DOHH2 (cell line): ENCODE results near the gene CMIP.
"Not testable (repeated sequence)": the region's sequence is repeated elsewhere in the genome, so short reads cannot be mapped to it uniquely, and the experiment has no call there.

ENCODE experiments used
- H3F3A ChIP-seq: fragments of 200-600 bp; sonication (generic), shearing (Covaris generic); 2 replicates; pipeline ENCODE4 v1.6.0; 2016; ENCODE audit warnings: antibody characterized with exemption, mild to moderate bottlenecking; ENCODE audit not compliant: control insufficient read depth, insufficient read depth
- H3K27ac ChIP-seq: fragments of 200-600 bp; sonication (generic); 2 replicates; pipeline ENCODE4 v1.5.1; 2014; ENCODE audit warnings: low read depth, mild to moderate bottlenecking, low read length, moderate library complexity
- H3K27me3 ChIP-seq: fragments of 200-600 bp; sonication (generic); 2 replicates; pipeline ENCODE4 v1.6.1; 2014; ENCODE audit warnings: mild to moderate bottlenecking, low read length, mixed read lengths; ENCODE audit not compliant: control insufficient read depth
- H3K36me3 ChIP-seq: fragments of 200-600 bp; sonication (generic); 2 replicates; pipeline ENCODE4 v1.6.1; 2014; ENCODE audit warnings: mild to moderate bottlenecking, low read length, moderate library complexity, mixed read lengths; ENCODE audit not compliant: control insufficient read depth
- H3K4me1 ChIP-seq: fragments of 200-600 bp; sonication (generic); 2 replicates; pipeline ENCODE4 v1.6.1; 2014; ENCODE audit warnings: mild to moderate bottlenecking, low read length, mixed read lengths; ENCODE audit not compliant: control insufficient read depth
- H3K4me2 ChIP-seq: fragments of 200-600 bp; sonication (generic); 2 replicates; pipeline ENCODE4 v1.6.0; 2014; ENCODE audit warnings: mild to moderate bottlenecking, low read length, moderate library complexity
- H3K4me3 ChIP-seq: fragments of 200-600 bp; sonication (generic); 2 replicates; pipeline ENCODE4 v1.5.1; 2014; ENCODE audit warnings: mild to moderate bottlenecking, low read length, mixed read lengths
- H3K79me2 ChIP-seq: fragments of 200-600 bp; sonication (generic); 2 replicates; pipeline ENCODE4 v1.6.1; 2014; ENCODE audit warnings: mild to moderate bottlenecking, low read length, mixed read lengths; ENCODE audit not compliant: control insufficient read depth
- H3K9me2 ChIP-seq: fragments of 200-600 bp; sonication (generic); replicated peaks from 2 replicates; pipeline ENCODE4 v1.6.1; 2014; ENCODE audit warnings: mild to moderate bottlenecking, low read length, mixed read lengths; ENCODE audit not compliant: control insufficient read depth
- H3K9me3 ChIP-seq: fragments of 200-600 bp; sonication (generic); 2 replicates; pipeline ENCODE4 v1.6.1; 2014; ENCODE audit warnings: antibody characterized with exemption, low read length, mixed read lengths; ENCODE audit not compliant: control insufficient read depth, insufficient read depth
- H4K20me1 ChIP-seq: fragments of 200-600 bp; sonication (generic); 2 replicates; pipeline ENCODE4 v1.6.0; 2014; ENCODE audit warnings: low read depth, mild to moderate bottlenecking, antibody characterized with exemption, low read length, moderate library complexity; ENCODE audit not compliant: control insufficient read depth, insufficient read depth
- EZH2phosphoT487 ChIP-seq: fragments of 200-600 bp; sonication (generic); IDR thresholded peaks from 2 replicates; pipeline ENCODE4 v1.6.1; 2017; ENCODE audit warnings: borderline replicate concordance, mild to moderate bottlenecking, antibody characterized with exemption, low read length, moderate library complexity, mixed read lengths
- TF ChIP-seq, protein P1 (sequence below): fragments of 200-600 bp; sonication (generic); IDR thresholded peaks from one replicate; pipeline ENCODE4 v1.5.1; 2014; ENCODE audit warnings: antibody characterized with exemption, mild to moderate bottlenecking, low read depth, low read length; ENCODE audit not compliant: poor library complexity, severe bottlenecking

Gene CMIP

DNA sequence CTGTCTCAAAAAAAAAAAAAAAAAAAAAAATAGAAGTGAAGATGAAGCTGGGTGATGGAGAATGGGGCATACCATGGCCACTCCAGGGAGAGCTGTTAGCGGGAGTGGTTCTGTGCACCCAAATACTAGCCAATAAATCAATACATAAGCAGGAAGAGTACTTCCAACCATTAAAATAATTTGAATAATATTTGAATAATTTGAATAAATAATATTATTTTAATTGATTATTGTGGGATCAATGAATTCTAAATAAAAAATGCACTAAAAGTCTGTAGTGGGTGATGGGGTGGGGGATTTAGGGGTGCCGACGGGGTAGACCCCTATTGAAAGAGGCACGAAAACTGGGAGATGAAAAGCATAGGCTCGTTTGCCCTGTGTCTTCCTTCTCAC is 41.4 kb upstream of the CMIP start:
- Histone ChIP-seq H3K27me3 (peaks cover 7% of the 10 kb centered on the region; the same call in 1 of the 2 replicates), H3K27ac (no peak overlapping the region), H3K79me2 (no peaks in the 10 kb centered on the region), H4K20me1 (no peaks in the 10 kb centered on the region), H3K4me1 (peaks cover 8% of the 10 kb centered on the region; the same call in 1 of the 2 replicates), H3K36me3 (no peaks in the 10 kb centered on the region), H3K4me2 (peak overlapping the region; percentile 55), H3K9me2 (no peaks in the 10 kb centered on the region), H3K9me3 (no peaks in the 10 kb centered on the region), H3K4me3 (peak overlapping the region; percentile 42), H3F3A (no peaks in the 10 kb centered on the region)
- TF ChIP-seq, protein P1, sequence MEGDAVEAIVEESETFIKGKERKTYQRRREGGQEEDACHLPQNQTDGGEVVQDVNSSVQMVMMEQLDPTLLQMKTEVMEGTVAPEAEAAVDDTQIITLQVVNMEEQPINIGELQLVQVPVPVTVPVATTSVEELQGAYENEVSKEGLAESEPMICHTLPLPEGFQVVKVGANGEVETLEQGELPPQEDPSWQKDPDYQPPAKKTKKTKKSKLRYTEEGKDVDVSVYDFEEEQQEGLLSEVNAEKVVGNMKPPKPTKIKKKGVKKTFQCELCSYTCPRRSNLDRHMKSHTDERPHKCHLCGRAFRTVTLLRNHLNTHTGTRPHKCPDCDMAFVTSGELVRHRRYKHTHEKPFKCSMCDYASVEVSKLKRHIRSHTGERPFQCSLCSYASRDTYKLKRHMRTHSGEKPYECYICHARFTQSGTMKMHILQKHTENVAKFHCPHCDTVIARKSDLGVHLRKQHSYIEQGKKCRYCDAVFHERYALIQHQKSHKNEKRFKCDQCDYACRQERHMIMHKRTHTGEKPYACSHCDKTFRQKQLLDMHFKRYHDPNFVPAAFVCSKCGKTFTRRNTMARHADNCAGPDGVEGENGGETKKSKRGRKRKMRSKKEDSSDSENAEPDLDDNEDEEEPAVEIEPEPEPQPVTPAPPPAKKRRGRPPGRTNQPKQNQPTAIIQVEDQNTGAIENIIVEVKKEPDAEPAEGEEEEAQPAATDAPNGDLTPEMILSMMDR = no peak
- TF ChIP-seq EZH2phosphoT487 = no peak

DNA sequence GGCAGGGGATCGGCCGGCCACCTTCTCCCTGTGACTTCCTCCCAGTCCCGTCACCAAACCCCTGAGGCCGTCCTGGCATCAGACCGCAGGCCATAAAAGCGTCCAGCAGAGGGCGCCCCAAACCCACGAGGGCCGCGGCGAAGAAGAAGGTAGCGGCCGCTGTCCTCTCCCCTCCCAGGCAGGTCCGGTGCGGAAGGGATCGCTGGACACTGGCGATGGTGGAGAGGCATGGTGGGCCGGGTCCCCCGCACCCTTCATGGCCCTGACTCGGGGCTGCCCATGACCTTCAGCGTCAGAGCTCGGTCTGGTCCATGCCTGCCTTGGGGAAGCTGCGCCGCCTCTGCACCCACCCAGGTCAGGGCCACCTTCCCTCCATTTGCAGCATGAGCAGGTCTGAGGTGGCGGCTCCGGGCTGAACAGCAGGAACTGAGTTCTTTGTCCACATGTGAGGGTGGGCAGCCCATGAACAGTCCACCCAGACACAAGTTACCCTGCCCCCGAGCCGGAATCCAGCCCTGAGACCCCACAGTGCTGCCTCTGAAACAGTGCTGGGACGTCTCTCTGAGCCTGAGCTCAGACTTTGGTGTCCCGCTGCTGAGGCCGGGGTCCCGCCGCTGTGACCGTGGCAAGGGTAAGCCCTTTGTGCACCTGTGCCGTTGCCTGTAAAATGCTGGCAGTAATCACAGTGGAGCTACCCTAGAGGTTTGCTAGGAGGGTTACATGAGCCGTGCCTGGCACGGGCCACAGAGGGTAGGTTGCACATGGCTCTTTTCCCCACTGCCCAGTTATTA is 40.8 kb upstream of the CMIP start:
- no peak for TF ChIP-seq EZH2phosphoT487
- TF ChIP-seq, protein P1 = peak; percentile 94
- Histone ChIP-seq H3K4me2 (peak overlapping the region; percentile 55), H3K9me3 (no peaks in the 10 kb centered on the region), H3K4me3 (peak overlapping the region; percentile 42), H3K27me3 (peaks cover 11% of the 10 kb centered on the region; the same call in 1 of the 2 replicates), H3K9me2 (no peaks in the 10 kb centered on the region), H3K36me3 (no peaks in the 10 kb centered on the region), H3K27ac (no peak overlapping the region), H3K4me1 (peaks cover 8% of the 10 kb centered on the region; the same call in 1 of the 2 replicates), H3F3A (no peaks in the 10 kb centered on the region), H3K79me2 (no peaks in the 10 kb centered on the region), H4K20me1 (no peaks in the 10 kb centered on the region)

DNA sequence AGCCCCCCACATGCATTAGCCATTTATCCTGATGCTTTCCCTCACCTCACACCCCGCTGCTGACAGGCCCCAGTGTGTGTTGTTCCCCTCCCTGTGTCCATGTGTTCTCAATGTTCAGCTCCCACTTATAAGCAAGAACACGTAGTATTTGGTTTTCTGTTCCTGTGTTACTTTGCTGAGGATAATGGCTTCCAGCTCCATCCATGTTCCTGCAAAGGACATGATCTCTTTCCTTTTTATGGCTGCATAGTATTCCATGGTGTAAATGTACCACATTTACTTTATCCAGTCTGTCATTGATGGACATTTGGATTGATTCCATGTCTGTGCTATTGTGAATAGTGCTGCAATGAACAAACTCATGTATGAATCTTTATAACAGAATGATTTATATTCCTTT is 39.6 kb upstream of the CMIP start:
- not testable (repeated sequence) for H3F3A ChIP-seq, H3K9me2 ChIP-seq, H3K9me3 ChIP-seq, H3K27ac ChIP-seq, H3K4me3 ChIP-seq, H3K36me3 ChIP-seq, H3K79me2 ChIP-seq, H4K20me1 ChIP-seq, H3K4me2 ChIP-seq
- peaks cover 22% of the 10 kb centered on the region for H3K27me3 ChIP-seq
- H3K4me1 ChIP-seq = peaks cover 11% of the 10 kb centered on the region

DNA sequence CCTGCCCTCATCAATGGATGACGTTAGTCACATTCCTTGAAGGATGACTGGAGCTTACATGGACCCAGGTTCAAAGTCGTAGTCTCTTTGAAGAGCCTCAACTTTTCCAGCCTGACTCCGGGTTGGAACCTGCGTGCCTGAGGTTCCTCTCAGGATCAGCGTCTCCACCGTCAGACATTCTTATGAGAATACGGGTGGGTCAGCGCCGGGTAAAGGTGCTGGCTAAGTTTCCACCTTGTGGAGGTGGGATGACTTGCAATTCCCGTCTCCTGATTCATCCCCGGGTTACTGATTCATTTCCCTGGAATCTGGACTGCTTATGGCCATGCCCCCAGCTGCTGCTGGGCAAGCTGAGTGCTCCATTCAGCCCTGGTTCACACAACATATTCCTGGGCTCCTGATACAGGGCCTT is 38.9 kb upstream of the CMIP start:
- Histone ChIP-seq H3K4me1 (peaks cover 12% of the 10 kb centered on the region), H3K4me2 (no peak overlapping the region), H4K20me1 (no peaks in the 10 kb centered on the region)

More for the DNA sequence above, 38.9 kb upstream of the CMIP start:
- Histone ChIP-seq H3K27ac (no peak overlapping the region), H3K9me3 (no peaks in the 10 kb centered on the region), H3K79me2 (no peaks in the 10 kb centered on the region), H3K9me2 (no peaks in the 10 kb centered on the region), H3K27me3 (peaks cover 24% of the 10 kb centered on the region), H3F3A (no peaks in the 10 kb centered on the region), H3K36me3 (no peaks in the 10 kb centered on the region), H3K4me3 (no peak overlapping the region)
- TF ChIP-seq EZH2phosphoT487 = no peak
- TF ChIP-seq, protein P1 = no peak
